ENCODE data around the gene TLR7. TPM values are rescaled to one million over a fixed set of nuclear protein-coding genes. Genes with fewer than 3 reads are reported as not detected.

The TLR7 gene
- total and polyA plus RNA-seq, 2 of the 13 experiments (the other 11 are each of a cell fraction or from before 2014, with no cell fraction given) = not detected

- TF ChIP-seq CERS6 (CRISPR knock-in tag; IDR thresholded peaks at IDR 0.05) (no peak), ZBTB39 (CRISPR knock-in tag; IDR thresholded peaks at IDR 0.05) (no peak), THAP7 (CRISPR knock-in tag; IDR thresholded peaks at IDR 0.05) (no peak), MNT (IDR thresholded peaks at IDR 0.05) (no peak), SIX1 (CRISPR knock-in tag; IDR thresholded peaks at IDR 0.05; ENCODE audit: borderline replicate concordance) (peak; percentile 78), ZNF576 (CRISPR knock-in tag; IDR thresholded peaks at IDR 0.05) (no peak), TCF7 (IDR thresholded peaks at IDR 0.05; ENCODE audit: low read depth) (peak; percentile 85), NCOR1 (IDR thresholded peaks at IDR 0.05; ENCODE audit: borderline replicate concordance, low read length) (peak; percentile 93), SATB2 (CRISPR knock-in tag; IDR thresholded peaks at IDR 0.05) (no peak), ZNF746 (CRISPR knock-in tag; IDR thresholded peaks at IDR 0.05) (no peak), THRA (CRISPR knock-in tag; IDR thresholded peaks at IDR 0.05; ENCODE audit: borderline replicate concordance) (peak; percentile 62), MED1 (CRISPR knock-in tag; IDR thresholded peaks at IDR 0.05) (peak; percentile 73), HHEX (CRISPR knock-in tag; IDR thresholded peaks at IDR 0.05) (no peak), ATF2 (CRISPR knock-in tag; IDR thresholded peaks at IDR 0.05) (0 out of 2 replicates have a peak, but pooled peaks have one; percentile 16), ZNF317 (CRISPR knock-in tag; IDR thresholded peaks at IDR 0.05) (0 out of 2 replicates have a peak, but pooled peaks have one; percentile 54), ZNF550 (CRISPR knock-in tag; IDR thresholded peaks at IDR 0.05; ENCODE audit: borderline replicate concordance) (no peak), ZFP1 (CRISPR knock-in tag; IDR thresholded peaks at IDR 0.05) (no peak)
Observed at GRCh38 chrX:12843668-12844279, 23.1 kb upstream of the TLR7 start (continued).

All from HepG2 (cell line).